Stimulated activated CD8-positive, alpha-beta memory T cell treated with anti-CD3 and anti-CD28 coated beads, Interleukin-12 subunit alpha, Interleukin-12 subunit beta, amount 100 ng/mL, for 1 hour (primary cell): ENCODE results near the gene ARHGEF17.

Experiments
- DNase-seq: peaks from one replicate; pipeline ENCODE4 v3.0.0-alpha.2; 2020; ENCODE audit warnings: low read depth

The ARHGEF17 gene

DNA sequence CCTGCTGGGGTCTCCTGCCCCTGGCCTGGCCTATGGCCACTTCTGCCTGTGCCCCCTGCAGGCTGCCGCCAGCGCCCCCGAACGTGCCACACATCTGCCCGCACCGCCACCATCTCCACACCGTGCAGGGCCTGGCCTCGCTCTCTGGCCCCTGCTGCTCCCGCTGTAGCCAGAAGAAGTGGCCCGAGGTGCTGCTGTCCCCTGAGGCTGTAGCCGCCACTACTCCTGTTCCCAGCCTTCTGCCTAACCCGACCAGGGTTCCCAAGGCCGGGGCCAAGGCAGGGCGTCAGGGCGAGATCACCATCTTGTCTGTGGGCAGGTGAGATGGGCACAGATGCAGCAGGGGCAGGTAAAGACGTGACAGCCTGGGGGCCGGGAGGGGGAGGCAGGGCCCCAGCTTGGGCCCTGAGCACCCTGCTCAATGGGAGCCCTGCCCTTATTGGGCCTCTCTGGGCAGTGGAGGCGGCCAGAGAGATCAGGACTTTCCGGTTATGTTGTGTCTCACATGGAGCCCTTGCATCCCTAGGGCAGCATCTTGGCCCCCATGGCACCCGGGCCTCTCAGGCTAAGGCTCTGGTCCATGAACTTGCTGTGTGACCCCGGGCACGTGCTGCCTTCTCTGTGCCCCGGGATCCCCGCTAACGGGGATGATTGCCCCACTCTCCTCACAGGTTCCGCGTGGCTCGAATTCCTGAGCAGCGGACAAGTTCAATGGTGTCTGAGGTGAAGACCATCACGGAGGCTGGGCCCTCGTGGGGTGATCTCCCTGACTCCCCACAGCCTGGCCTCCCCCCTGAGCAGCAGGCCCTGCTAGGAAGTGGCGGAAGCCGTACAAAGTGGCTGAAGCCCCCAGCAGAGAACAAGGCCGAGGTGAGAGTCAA, 86.6 kb downstream of the ARHGEF17 start:
- no peak for DNase-seq

DNA sequence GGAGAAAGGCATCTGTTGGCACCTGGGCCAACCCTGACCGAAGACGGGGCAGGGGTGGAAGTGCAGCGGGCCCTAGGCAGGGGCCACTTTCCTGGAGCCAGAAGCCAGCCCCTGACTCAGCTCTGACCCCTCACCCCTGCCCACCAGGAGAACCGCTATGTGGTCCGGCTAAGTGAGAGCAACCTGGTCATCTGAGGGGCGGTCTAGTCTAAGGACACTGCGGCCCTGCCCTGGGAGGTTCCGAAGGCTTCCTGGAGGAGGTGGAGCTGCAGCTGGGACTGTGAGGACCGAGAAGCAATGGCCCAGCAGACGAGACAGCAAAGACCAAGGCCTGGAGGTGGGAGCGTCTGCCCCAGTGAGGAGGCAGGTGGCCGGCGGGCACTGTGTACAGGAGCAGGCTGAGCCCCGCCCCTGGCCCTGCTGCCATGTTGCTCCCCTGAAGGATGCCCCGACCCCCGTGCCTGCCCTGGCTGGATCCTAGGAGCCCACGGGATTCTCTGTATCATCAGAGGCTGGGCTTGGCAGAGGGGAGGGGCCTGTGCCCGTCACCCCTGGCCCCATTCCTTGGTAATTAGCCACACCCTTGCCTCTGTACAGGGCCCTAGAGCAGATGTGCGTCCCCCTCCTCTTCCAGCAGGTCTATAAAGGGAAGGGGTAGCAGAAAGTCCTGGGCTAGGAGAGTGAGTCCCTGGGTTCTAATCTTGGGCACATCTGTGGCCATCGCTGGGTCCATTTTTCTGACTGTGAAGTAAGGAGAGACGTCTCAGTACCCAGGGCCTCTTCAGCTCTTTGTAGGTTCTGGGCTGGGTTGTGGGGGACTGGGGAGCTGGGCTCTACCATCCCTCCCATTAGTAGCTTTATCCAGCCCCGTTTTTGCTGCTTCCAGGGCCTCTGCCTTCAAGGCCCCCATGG, 87.5 kb downstream of the ARHGEF17 start:
- DNase-seq = no peak

DNA sequence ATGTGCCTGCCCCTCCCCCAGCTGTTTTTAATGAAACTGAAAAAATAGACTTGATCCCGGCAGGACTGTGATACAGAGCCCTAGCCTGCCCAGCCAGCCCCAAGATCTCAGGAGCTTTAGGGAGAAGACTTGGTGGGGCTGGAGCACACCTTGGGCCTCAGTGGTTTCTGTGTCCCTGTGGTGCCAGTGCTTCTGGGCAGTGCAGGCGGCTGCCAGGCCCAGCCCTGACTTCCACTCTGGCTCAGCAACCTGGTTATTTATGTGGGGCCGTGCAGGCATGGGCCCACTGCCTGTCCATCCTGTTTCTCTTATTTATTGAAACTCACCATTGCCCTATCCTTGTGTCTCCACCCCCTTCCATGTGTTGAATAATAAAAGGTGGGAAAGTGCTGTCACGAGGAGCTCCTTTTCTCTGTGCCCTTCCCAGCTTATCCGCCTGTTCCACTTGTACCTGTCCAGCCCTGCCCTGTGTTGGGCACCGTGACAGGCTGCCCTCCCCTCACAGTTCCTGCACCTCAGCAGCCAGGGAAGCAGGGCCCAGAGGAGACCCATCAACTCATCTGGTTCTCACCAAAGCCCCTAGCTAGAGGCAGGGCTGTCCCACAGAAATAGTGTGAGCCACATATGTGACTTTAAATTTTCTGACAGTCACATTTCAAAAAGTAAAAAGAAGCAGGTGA, 88.3 kb downstream of the ARHGEF17 start:
- no peak for DNase-seq

DNA sequence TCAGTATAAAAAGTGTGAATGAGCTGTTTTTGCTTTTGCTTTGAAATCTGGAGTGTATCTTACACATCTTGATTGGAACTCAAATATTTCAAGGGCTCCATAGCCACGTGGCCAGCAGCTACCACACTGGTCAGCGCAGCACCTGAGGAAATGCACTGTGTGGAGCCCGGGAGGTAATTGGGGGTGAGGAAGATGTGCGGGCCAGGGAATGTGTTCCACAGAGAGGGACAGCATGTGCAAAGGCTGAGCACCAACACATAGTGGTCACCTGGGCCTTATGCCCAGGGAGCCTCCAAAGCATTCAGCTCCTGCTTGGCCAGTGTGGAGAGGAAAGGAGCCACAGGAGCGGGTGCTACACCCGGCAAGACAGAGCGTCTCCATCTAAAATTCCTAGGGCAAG, 88.9 kb downstream of the ARHGEF17 start:
- DNase-seq = no peak

DNA sequence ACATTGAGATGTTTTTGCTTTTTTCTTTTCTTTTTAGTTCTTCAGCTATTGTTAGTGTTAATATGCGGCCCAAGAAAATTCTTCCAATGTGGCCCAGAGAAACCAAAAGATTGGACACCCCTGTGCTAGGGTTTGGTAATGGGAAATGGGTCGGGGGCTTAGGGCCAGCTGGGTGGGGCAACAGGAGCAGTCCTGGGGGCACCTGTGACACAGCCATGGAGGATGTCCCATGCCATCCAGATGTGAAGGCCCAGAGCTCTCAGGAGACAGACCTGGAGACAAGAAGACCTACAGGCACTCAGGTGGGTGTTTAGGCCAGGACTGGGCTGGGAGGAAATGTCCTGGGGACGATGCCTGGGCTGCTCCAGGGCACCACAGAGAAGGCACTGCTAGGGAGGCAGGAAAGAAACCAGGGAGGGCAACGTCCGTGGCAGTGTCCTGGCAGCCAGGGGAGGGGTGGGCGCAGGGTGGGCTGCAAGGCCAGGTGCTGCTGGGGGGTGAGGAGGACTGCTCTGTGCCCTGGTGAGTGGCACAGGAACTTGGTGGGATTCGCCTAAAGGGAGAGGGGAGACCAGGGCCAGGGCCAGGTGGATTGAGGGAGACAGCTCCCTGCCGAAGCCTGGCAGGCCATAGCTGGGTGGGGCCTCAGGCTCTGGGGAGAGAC, 89.5 kb downstream of the ARHGEF17 start:
- DNase-seq = no peak

DNA sequence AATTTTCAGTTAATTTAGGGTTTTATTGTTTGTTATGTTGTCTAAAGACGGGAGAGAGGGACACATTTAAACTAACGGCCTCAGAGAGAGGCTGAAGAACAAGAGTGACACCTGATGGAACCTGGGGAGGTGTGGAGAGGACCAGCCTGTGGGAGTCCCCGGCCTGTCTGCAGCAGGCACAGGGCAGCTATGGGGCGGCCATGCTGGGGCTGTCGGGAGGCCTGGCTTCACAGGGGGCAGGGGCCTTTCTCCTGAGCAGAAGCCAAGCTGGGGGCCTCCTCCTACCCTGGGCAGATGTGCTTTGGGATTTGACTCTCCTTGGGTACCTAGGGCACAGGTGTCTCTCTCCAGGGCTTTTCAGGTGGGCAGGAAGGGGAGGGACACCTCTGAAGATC, 90.1 kb downstream of the ARHGEF17 start:
- DNase-seq = no peak

DNA sequence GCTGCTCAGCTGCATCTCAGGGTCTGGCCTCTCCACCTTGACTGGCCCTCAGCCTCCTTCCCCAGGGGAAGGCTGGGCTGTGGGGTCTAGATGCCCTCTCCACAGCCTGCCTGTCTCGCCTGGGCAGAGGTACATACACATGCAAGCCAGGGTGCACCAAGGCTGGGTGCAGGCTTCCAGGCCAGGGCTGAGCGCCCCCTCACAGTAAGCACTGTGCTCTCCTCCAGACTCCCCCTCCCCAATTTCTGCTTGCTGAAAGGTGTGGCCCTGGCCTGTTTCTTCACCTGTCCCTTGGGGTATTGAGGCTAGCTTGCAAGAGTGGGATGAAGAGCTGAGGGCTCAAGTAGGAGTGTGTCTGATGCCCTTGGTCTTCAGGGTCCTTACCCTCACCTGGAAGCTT, 90.6 kb downstream of the ARHGEF17 start:
- DNase-seq = no peak

DNA sequence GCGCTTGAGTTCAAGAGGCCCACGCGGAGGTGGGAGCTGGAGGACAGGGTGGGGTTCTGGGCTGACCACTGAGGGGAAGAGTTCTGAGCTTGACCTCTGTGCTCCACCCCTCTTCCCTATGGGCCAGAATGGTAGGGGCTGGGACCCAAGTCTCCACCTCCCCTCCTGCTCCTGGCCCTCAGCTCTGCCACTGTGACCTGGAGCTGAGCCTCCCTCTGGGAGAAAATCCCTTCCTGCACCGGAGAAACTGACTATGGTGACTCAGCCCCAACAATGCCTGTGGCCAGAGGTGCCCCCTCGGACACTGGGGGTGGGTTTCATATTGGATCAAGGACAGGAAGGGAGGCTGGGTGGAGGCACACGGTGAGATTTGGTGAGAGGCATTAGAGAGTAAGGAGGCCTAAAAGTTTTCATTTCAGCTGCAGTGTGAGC, 91.1 kb downstream of the ARHGEF17 start:
- DNase-seq = no peak

DNA sequence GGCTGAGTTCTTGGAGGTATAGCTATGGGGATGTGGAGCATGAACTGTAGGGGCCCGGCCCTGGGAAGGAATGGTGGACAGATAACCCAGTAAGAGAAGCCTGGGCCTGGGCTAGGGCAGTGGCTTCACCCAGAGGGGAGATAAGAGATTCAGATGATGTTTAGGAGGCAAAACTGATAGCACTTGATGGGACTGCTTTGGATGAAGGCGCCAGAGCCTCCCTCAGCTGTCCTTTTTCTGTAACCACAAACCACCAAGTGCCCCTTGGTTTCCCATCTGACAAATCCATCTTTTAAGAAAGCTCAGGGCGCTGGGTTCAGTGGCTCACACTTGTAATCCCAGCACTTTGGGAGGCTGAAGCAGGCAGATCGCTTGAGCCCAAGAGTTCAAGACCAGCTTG, 91.6 kb downstream of the ARHGEF17 start:
- no peak for DNase-seq

DNA sequence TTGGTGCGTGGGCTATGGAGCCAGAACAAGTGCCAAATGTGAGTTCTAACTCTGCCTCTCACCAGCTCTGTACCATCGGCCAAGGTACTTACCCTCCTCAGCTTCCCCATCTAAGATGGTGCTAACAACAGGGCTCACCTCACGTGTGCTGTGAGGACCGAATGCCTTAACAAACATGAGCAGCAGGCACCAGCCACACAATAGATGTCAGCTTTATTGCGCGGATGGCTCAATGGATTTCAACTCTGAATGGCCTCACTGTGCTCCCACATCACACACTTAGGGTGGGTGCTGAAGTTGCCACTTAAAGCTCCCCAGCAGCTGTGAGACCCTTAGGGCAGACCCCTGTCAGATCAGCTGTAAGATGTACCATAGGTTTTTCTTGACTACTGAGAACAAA, 92.2 kb downstream of the ARHGEF17 start:
- no peak for DNase-seq

DNA sequence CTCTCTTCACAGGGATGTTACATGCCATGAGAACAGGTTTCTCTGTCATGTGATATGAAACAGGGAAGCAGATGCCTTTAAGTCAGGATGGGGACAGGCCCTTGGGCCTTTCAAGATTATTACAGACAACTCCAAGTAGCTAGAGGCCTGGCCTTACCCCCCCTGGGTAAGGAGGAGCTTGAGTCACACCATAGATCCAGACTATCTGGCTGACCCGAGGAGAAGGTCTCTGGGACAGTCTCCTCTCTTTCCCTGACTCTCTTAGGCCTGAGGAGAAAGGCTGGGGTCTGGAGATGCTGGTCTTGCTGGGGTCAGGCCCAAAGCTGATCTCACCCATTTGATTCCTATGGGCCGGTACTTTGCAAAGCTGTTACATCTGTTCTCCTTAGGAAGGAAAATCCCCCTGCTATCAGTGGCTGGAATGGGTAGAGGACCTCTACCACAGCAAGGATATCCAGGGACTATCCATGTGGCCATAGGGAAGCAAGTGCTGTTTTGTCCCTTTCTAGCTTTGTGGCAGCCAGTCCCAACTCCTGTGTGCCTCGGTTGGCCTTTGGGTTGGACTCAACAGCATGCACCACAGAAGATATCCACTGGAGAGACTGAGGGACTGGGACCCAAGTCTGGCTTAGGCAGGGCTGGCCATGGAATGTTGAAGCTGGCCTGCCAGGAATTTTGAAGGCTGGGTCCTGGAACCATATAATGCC, 93.3 kb downstream of the ARHGEF17 start:
- no peak for DNase-seq

DNA sequence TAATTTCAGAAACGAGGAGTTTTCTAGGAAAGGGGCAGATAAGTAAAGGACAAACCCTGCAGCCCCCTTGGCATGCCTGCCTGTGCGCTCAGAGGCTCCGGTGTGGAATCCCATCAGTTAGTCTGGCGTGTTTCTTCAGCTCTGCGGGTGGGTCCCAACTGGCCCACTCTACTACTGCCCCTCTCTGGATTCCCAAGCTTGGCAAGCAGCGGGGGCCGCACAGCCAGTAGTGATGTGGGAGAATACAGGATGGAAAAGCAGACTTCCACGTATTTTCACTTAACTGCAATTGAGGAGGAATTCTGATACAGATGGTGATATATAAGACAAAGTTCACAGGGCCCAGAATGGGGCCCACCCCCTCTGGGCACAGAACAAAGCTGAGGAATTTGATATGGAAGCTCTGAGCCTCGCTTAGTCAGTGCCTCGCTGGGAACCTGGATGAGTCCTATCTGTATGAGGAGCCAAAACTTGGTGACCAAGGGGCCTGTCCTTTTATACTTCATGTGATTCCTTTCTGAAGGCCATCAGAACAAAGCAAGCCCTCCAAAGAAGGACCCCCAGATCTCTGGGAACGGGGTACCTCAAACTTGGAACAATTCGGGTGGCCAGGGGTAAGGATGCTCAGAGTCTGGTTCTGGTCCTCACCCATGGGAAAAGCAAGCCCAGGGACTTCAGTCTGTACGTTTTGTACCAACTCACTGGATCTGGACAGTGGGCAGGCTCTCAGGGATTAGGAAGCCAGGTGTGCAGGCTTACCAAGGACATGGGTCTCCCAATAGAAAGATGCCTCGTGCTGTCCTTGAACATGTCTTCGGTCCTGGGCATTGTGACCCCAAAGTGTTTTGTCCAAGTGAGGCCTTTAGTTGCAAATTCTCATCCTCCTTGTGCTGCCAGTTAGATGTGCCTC, 94.1 kb downstream of the ARHGEF17 start:
- DNase-seq = no peak

DNA sequence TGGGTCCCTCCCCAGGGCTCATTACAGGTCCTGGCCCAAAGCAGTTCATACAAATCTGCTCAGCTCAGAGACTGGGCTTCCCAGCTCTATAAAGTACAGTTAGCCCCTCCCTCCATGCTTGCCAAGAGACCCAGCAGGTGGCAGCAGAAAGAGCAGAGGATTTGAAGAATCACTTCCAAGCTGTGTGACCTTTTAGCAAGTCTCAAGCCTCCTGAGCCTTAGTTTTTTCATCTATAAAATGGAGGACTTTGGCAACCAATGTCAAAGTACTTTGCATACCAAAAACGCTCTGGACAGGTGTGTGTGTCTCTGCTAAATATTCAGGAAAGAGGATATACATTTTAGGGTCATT, 94.7 kb downstream of the ARHGEF17 start:
- no peak for DNase-seq

DNA sequence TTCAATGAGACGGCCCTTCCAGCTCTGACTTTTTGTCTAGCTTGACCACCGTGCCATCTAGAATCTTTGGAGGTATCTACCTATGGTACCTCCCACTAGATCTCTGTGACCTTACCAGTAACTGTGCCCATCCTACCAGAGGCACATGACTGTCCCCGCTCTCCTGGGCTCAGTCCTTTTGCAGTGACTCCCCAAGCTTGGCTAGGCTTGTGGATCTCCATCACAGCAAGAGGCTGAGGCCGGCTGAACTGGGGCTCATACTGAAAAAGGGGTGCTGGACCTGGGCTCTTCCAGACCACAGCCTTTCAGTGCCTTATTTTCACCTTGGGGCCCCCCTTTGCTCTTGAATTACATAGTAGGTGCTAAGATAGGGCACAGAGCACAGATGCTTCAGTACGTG, 95.5 kb downstream of the ARHGEF17 start:
- no peak for DNase-seq

DNA sequence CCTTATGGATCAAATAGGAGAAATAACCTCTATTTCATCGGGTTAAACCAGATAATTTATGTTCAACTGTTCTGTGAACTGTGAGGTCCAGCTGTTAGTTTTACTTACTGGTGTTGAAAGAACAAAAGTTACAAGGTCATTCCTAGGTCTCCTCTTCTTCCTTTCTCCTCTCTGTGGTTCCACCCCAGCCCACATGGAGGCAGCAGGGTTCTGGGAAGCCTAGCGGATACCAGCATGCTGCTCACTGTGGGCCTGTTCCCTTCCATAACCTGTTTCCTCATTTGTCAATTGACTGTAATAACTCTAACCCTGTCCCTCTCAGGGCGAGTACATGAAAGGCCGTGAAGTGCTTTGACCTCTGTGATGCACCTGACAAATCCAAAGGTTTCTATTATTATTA, 96.0 kb downstream of the ARHGEF17 start:
- no peak for DNase-seq

DNA sequence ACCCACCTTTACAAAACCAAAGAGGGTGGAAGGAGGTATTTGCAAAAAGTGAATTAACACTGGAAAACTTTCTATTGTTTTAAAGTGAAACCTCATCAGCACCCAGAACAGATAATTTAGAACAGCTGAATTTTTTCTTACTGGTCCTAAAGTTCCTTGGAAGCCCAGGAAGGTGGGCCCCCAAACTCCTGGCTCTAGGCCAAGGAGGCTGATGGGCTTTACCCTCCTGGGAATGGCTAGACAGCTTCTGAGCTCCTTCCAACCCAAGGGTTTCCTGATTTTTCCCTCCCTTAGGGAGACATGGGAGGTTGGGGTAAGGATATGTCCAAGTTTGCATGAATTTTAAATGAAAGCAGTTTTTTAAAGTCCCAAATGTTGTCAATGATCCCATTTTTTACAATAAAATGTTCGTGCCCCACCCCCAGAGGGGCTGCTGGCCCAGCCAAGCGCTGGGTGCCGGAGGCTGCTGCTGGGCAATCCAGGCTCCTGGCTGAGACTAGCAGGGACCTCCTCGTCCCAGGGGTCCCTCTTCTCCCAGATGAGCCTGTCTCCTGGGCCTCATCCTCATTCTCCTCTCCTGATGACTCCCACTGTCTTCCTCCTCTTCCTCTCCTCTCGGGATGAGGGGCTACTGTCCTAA, 96.5 kb downstream of the ARHGEF17 start:
- no peak for DNase-seq

DNA sequence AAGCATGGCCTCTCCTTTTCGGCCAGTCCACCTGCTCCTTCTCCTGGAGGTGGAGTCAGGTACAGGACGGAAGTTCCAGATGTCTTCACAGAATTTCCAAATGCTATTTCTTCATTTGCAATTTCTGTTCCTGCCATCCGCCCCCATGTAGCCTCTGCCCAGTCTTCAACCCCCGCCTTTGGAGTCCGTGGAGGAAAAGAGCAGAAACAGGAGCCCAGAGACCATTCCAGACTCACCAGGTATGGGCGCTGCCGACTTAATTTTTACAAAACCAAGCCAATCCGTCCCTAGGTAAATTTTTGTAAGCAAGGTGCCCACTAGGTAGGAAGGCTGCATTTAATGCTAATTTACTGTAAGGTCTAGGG, 97.1 kb downstream of the ARHGEF17 start:
- DNase-seq = no peak

DNA sequence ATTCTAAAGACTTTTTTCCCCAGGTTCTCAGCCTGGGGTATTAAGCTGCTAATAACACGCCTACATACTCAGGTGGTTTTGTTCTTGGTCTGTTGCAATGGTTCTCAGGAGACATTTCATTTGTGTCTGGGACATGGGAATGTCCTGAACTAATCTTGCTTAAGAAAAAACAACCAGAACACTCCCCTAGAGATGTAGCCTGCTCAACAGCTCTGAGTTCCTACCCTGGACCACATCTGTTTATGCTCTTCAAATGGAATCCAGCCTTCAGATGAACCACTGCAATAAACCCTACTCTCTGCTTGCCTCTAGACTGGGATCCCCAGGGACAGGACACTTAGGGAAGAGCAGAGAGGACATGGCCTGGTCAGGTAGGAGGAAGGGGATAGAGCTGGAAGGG, 98.1 kb downstream of the ARHGEF17 start:
- DNase-seq = no peak

DNA sequence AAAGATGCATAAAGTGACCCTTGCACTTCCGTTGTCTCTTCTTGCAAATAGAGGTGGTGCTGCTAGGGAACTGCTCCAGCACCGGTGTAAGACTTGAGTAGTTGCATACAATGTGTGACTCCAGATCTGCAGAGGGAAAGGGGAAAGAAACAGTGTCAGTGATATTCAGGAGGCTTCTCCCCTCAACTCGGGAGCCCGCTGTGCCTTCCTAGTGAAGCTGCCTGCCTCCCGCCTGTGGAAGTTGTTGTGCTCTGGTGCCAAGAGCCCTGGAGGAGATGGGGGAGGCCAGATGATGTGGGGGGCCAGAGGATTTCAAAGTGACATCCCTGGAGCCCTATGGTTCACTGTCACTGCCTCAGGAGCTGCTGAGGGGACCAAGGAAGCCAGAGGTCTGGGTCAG, 98.5 kb downstream of the ARHGEF17 start:
- DNase-seq = no peak

DNA sequence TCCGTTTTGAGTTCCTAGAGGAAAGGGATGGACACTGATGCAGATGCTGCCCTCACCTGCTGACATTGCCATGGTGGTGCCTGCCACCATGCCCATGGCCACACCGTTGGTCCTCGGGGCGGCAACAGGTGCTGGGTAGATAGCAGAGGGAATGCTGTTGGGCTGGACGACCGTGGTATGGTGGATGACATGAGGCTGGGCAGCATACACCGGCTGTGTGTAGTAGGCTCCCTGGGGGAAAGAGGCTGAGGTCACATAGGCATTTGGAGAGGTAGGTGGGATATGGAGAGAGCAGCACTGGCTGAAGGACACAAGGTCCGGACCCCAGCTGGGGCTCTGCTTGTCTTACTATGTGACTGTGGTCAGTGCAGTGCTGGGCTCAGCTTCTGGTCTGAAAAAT, 101.4 kb downstream of the ARHGEF17 start:
- no peak for DNase-seq
